ENCODE results near the gene PLEKHG5. TPM values are rescaled to one million over a fixed set of nuclear protein-coding genes. Genes with fewer than 3 reads are reported as not detected.

Gene PLEKHG5
- total and polyA plus RNA-seq, 5 donors from 2014 or later, result 0.65 to 5.0 (median 0.86) TPM; not detected in 1

DNA sequence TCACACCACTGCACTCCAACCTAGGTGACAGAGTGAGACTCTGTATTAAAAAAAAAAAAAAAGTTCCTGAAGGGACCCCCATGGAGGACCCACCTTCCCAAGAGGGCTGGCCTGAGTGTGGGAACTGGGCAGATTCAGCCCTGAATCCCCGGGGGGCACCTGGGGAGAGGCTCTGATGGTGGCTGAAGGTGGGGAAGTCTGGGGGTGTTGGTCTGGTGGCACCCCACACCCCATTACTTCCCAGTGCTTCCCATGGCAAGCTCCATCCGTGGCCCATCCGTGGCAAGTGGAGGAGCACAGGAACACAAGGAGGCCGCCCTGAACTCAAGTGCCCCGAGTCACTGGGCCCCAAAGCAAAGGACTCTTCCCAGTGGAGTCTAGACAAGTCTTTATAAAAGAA, 24.7 kb downstream of the PLEKHG5 start:
- Histone ChIP-seq H3K4me1 (ENCODE audit: control insufficient read depth, insufficient read depth, low read length, poor library complexity, severe bottlenecking) (peaks cover 50% of the 10 kb centered on the region), H3K27me3 (ENCODE audit: control insufficient read depth, insufficient read depth, low read length) (no peaks in the 10 kb centered on the region), H3K4me3 (ENCODE audit: low read depth, low read length) (no peak overlapping the region), H3K27ac (ENCODE audit: insufficient read depth, low read length, poor library complexity, severe bottlenecking) (peak overlapping the region; percentile 97), H3K36me3 (ENCODE audit: control insufficient read depth, insufficient read depth, low read length) (peaks cover 15% of the 10 kb centered on the region), H3K9me3 (ENCODE audit: control insufficient read depth in 2 of 2, low read length in 2 of 2) (no peaks in the 10 kb centered on the region)
- Mint-ChIP-seq H3K27me3 (no peaks in the 10 kb centered on the region), H3K36me3 (peaks cover 14% of the 10 kb centered on the region), H3K9me3 (no peaks in the 10 kb centered on the region), H3K27ac (peak overlapping the region; percentile 64 to 85 (median 76)), H3K4me1 (peaks cover 0 to 47% (median 19%) of the 10 kb centered on the region in 4 donors), H3K4me3 (peak overlapping the region; percentile 79 to 98 (median 88))
- DNase-seq (no peak), ATAC-seq (ENCODE audit: low read depth in 2 of 2) (no peak)

DNA sequence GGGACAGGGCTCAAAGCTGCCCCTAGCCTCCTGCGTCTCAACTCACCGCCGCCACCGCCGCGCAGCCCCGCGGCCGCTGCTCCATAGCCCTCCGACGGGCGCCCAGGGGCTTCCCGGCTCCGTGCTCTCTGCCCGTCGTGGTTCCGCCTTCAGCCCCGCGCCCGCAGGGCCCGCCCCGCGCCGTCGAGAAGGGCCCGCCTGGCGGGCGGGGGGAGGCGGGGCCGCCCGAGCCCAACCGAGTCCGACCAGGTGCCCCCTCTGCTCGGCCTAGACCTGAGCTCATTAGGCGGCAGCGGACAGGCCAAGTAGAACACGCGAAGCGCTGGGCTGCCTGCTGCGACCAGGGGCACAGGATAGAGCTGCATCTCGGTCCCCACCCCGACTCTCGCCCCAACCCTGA, 25.4 kb downstream of the PLEKHG5 start, which contains the start of gene TNFRSF25:
Gene TNFRSF25 (minus strand): TSS at position 151 of the 400 bp plus-strand sequence. CDS start 66 bp downstream, at position 85.
- H3K4me1 ChIP-seq (ENCODE audit: control insufficient read depth, insufficient read depth, low read length, poor library complexity, severe bottlenecking), result peaks cover 57% of the 10 kb centered on the region
- peak; percentile 64 to 72 (median 69) for DNase-seq
- H3K4me3 ChIP-seq (ENCODE audit: low read depth, low read length), result peak within 1 kb of the TSS; percentile 78
- H3K4me1 Mint-ChIP-seq, result peaks cover 0 to 52% (median 20%) of the 10 kb centered on the region in 4 donors
- H3K36me3 Mint-ChIP-seq, result peaks cover 14% of the 10 kb centered on the region
- peak; percentile 67 to 71 for ATAC-seq (ENCODE audit: low read depth in 2 of 2)
- H3K27me3 Mint-ChIP-seq, result no peaks in the 10 kb centered on the region
- H3K9me3 Mint-ChIP-seq, result no peaks in the 10 kb centered on the region
- peak within 1 kb of the TSS; percentile 97 for H3K27ac ChIP-seq (ENCODE audit: insufficient read depth, low read length, poor library complexity, severe bottlenecking)
- H3K27me3 ChIP-seq (ENCODE audit: control insufficient read depth, insufficient read depth, low read length), result no peaks in the 10 kb centered on the region
- H3K27ac Mint-ChIP-seq, result peak within 1 kb of the TSS; percentile 86 to 93 (median 92)
- H3K4me3 Mint-ChIP-seq, result peak within 1 kb of the TSS; percentile 92 to 98 (median 96)
- H3K9me3 ChIP-seq (ENCODE audit: control insufficient read depth in 2 of 2, low read length in 2 of 2), result no peaks in the 10 kb centered on the region
- peaks cover 21% of the 10 kb centered on the region for H3K36me3 ChIP-seq (ENCODE audit: control insufficient read depth, insufficient read depth, low read length)

GRCh38 chr1:6465461-6466005, 25.9 kb downstream of the PLEKHG5 start:
- Histone ChIP-seq H3K9me3 (ENCODE audit: control insufficient read depth in 2 of 2, low read length in 2 of 2) (no peaks in the 10 kb centered on the region), H3K4me3 (ENCODE audit: low read depth, low read length) (peak overlapping the region; percentile 78), H3K27me3 (ENCODE audit: control insufficient read depth, insufficient read depth, low read length) (no peaks in the 10 kb centered on the region), H3K27ac (ENCODE audit: insufficient read depth, low read length, poor library complexity, severe bottlenecking) (peak overlapping the region; percentile 97), H3K4me1 (ENCODE audit: control insufficient read depth, insufficient read depth, low read length, poor library complexity, severe bottlenecking) (peaks cover 62% of the 10 kb centered on the region), H3K36me3 (ENCODE audit: control insufficient read depth, insufficient read depth, low read length) (peaks cover 21% of the 10 kb centered on the region)
- ATAC-seq (ENCODE audit: low read depth in 2 of 2), result peak; percentile 44 to 52
- Mint-ChIP-seq H3K9me3 (no peaks in the 10 kb centered on the region), H3K27ac (peak overlapping the region; percentile 86 to 93 (median 92)), H3K4me1 (peaks cover 0 to 57% (median 25%) of the 10 kb centered on the region in 4 donors), H3K27me3 (peaks cover 2% of the 10 kb centered on the region), H3K4me3 (peak overlapping the region; percentile 92 to 98 (median 96)), H3K36me3 (peaks cover 14% of the 10 kb centered on the region)
- peak; percentile 29 to 71 (median 59) for DNase-seq

GRCh38 chr1:6464915-6465314, 26.6 kb downstream of the PLEKHG5 start:
- H3K9me3 Mint-ChIP-seq, result no peaks in the 10 kb centered on the region
- H3K9me3 ChIP-seq (ENCODE audit: control insufficient read depth in 2 of 2, low read length in 2 of 2), result no peaks in the 10 kb centered on the region
- ATAC-seq (ENCODE audit: low read depth in 2 of 2), result no peak
- H3K27me3 ChIP-seq (ENCODE audit: control insufficient read depth, insufficient read depth, low read length), result no peaks in the 10 kb centered on the region
- H3K4me3 Mint-ChIP-seq, result peak overlapping the region; percentile 92 to 98 (median 96)
- peak in 1 of 3 donors; percentile 21 for DNase-seq
- peak overlapping the region; percentile 93 to 99 (median 98) for H3K27ac Mint-ChIP-seq
- H3K4me3 ChIP-seq (ENCODE audit: low read depth, low read length), result peak overlapping the region; percentile 78
- peaks cover 68% of the 10 kb centered on the region for H3K4me1 ChIP-seq (ENCODE audit: control insufficient read depth, insufficient read depth, low read length, poor library complexity, severe bottlenecking)
- H3K27me3 Mint-ChIP-seq, result peaks cover 8% of the 10 kb centered on the region
- H3K4me1 Mint-ChIP-seq, result peaks cover 0 to 61% (median 29%) of the 10 kb centered on the region in 4 donors
- H3K36me3 Mint-ChIP-seq, result peaks cover 14% of the 10 kb centered on the region
- peak overlapping the region; percentile 97 for H3K27ac ChIP-seq (ENCODE audit: insufficient read depth, low read length, poor library complexity, severe bottlenecking)
- peaks cover 21% of the 10 kb centered on the region for H3K36me3 ChIP-seq (ENCODE audit: control insufficient read depth, insufficient read depth, low read length)

DNA sequence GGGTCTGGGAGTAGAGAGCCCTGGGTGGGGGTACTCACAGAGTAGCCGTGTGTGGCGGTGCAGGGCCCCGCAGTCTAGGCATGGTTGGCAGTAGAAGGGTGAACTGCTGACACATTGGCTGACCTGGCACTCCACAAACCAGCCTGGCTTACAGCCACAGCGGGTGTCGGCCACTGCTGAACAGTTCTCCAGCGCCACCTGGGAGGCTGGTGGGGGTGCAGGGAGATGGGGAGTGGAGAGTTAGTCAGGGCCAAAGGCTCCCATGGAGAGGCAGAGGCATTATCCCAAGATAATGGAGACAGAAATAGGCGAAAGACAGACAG, 27.0 kb downstream of the PLEKHG5 start:
- H3K27ac Mint-ChIP-seq, result peak overlapping the region; percentile 93 to 99 (median 98)
- peak overlapping the region; percentile 92 to 98 (median 96) for H3K4me3 Mint-ChIP-seq
- peaks cover 14% of the 10 kb centered on the region for H3K36me3 Mint-ChIP-seq
- peaks cover 8% of the 10 kb centered on the region for H3K27me3 Mint-ChIP-seq
- ATAC-seq (ENCODE audit: low read depth in 2 of 2) (no peak), DNase-seq (peak in 1 of 3 donors; percentile 59)
- peaks cover 72% of the 10 kb centered on the region for H3K4me1 ChIP-seq (ENCODE audit: control insufficient read depth, insufficient read depth, low read length, poor library complexity, severe bottlenecking)
- no peaks in the 10 kb centered on the region for H3K9me3 Mint-ChIP-seq
- H3K27me3 ChIP-seq (ENCODE audit: control insufficient read depth, insufficient read depth, low read length), result no peaks in the 10 kb centered on the region
- no peaks in the 10 kb centered on the region for H3K9me3 ChIP-seq (ENCODE audit: control insufficient read depth in 2 of 2, low read length in 2 of 2)
- peak overlapping the region; percentile 97 for H3K27ac ChIP-seq (ENCODE audit: insufficient read depth, low read length, poor library complexity, severe bottlenecking)
- peaks cover 0 to 65% (median 31%) of the 10 kb centered on the region in 4 donors for H3K4me1 Mint-ChIP-seq
- H3K4me3 ChIP-seq (ENCODE audit: low read depth, low read length), result peak overlapping the region; percentile 78
- peaks cover 21% of the 10 kb centered on the region for H3K36me3 ChIP-seq (ENCODE audit: control insufficient read depth, insufficient read depth, low read length)

- ATAC-seq (ENCODE audit: low read depth in 2 of 2), result no peak
- peaks cover 14% of the 10 kb centered on the region for H3K36me3 Mint-ChIP-seq
- peaks cover 21% of the 10 kb centered on the region for H3K36me3 ChIP-seq (ENCODE audit: control insufficient read depth, insufficient read depth, low read length)
- H3K27me3 Mint-ChIP-seq, result peaks cover 8% of the 10 kb centered on the region
- H3K4me1 ChIP-seq (ENCODE audit: control insufficient read depth, insufficient read depth, low read length, poor library complexity, severe bottlenecking), result peaks cover 74% of the 10 kb centered on the region
- H3K27ac Mint-ChIP-seq, result peak overlapping the region; percentile 39 to 99 (median 97)
- DNase-seq, result no peak
- peaks cover 0 to 70% (median 34%) of the 10 kb centered on the region in 4 donors for H3K4me1 Mint-ChIP-seq
- H3K9me3 ChIP-seq (ENCODE audit: control insufficient read depth in 2 of 2, low read length in 2 of 2), result no peaks in the 10 kb centered on the region
- H3K9me3 Mint-ChIP-seq, result no peaks in the 10 kb centered on the region
- peak overlapping the region; percentile 97 for H3K27ac ChIP-seq (ENCODE audit: insufficient read depth, low read length, poor library complexity, severe bottlenecking)
- peak overlapping the region; percentile 70 to 97 (median 78) for H3K4me3 Mint-ChIP-seq
- H3K4me3 ChIP-seq (ENCODE audit: low read depth, low read length), result peak overlapping the region; percentile 41
- no peaks in the 10 kb centered on the region for H3K27me3 ChIP-seq (ENCODE audit: control insufficient read depth, insufficient read depth, low read length)
Observed at GRCh38 chr1:6463120-6463412, 28.4 kb downstream of the PLEKHG5 start.

DNA sequence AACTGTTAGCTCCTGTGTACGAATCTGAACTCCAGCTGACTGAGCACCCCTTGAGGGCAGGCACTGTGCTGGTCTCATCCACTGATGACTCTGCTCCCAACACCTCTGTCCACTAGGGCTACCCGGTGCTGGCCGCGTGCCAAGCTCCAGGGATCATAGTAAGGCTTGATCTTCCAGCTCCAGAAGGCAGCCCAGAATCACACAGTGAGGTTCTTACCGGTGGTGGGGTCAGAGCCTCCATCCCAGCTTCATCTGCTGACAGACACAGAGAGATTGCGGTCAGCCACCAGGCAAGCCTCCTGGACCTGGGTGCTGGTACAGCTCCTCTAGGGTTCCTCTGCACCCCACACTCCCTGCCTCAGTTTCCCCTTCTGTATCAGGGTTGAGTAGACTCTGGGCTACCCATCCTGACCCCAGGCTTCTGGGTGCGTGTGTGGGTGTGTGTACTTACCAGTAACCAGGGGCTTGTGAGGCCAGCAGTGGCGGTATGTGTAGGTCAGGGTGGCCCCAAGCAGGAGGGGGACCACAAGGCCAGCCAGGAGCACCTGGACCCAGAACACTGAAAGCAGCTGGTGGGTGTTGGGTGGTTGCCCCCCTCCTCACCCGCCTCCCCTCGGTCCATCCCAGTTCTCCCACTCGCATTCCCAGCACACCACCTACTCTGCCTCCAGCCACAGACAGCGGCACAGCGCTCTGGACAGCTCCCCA, 28.9 kb downstream of the PLEKHG5 start:
- Mint-ChIP-seq H3K27ac (peak overlapping the region; percentile 91 to 99 (median 97)), H3K9me3 (no peaks in the 10 kb centered on the region), H3K4me3 (peak overlapping the region; percentile 54 to 97 (median 68)), H3K4me1 (peaks cover 0 to 69% (median 34%) of the 10 kb centered on the region in 4 donors), H3K36me3 (peaks cover 14% of the 10 kb centered on the region), H3K27me3 (peaks cover 9% of the 10 kb centered on the region)
- ATAC-seq (ENCODE audit: low read depth in 2 of 2) (no peak), DNase-seq (no peak)
- no peaks in the 10 kb centered on the region for H3K9me3 ChIP-seq (ENCODE audit: control insufficient read depth in 2 of 2, low read length in 2 of 2)
- peak overlapping the region; percentile 41 for H3K4me3 ChIP-seq (ENCODE audit: low read depth, low read length)
- no peaks in the 10 kb centered on the region for H3K27me3 ChIP-seq (ENCODE audit: control insufficient read depth, insufficient read depth, low read length)
- H3K36me3 ChIP-seq (ENCODE audit: control insufficient read depth, insufficient read depth, low read length), result peaks cover 21% of the 10 kb centered on the region
- H3K4me1 ChIP-seq (ENCODE audit: control insufficient read depth, insufficient read depth, low read length, poor library complexity, severe bottlenecking), result peaks cover 74% of the 10 kb centered on the region
- H3K27ac ChIP-seq (ENCODE audit: insufficient read depth, low read length, poor library complexity, severe bottlenecking), result peak overlapping the region; percentile 97

Data from CD4-positive, CD25-positive, alpha-beta regulatory T cell (primary cell).